H9 (cell line): ENCODE results near the gene PPP2R2B. TPM values are rescaled to one million over a fixed set of nuclear protein-coding genes. Genes with fewer than 3 reads are reported as not detected.

ENCODE experiments used
- DNase-seq: peaks from one replicate; pipeline ENCODE4 v3.0.0-alpha.2; 2017
- H2AFZ ChIP-seq: one replicate; pipeline ENCODE4 v1.6.1; 2013; ENCODE audit warnings: mild to moderate bottlenecking, low read length, control low read depth, moderate library complexity
- H2AK5ac ChIP-seq: 2 replicates; pipeline ENCODE4 v1.6.1; 2013; ENCODE audit warnings: low read length, control low read depth, mixed read lengths; ENCODE audit not compliant: insufficient read length
- H2BK120ac ChIP-seq: one replicate; pipeline ENCODE4 v1.6.1; 2013; ENCODE audit warnings: low read depth, mild to moderate bottlenecking, low read length, control low read depth, inconsistent platforms; ENCODE audit not compliant: poor library complexity, severe bottlenecking
- H2BK12ac ChIP-seq: 2 replicates; pipeline ENCODE4 v1.6.1; 2013; ENCODE audit warnings: low read length, control low read depth, mixed read lengths, low read depth; ENCODE audit not compliant: insufficient read length
- H2BK15ac ChIP-seq: 2 replicates; pipeline ENCODE4 v1.6.1; 2013; ENCODE audit warnings: low read depth, low read length, control low read depth
- H2BK20ac ChIP-seq: one replicate; pipeline ENCODE4 v1.6.1; 2013; ENCODE audit warnings: low read depth, mild to moderate bottlenecking, low read length, control low read depth, inconsistent platforms; ENCODE audit not compliant: poor library complexity, severe bottlenecking
- H2BK5ac ChIP-seq: 2 replicates; pipeline ENCODE4 v1.6.1; 2013; ENCODE audit warnings: low read length, control low read depth, mixed read lengths; ENCODE audit not compliant: insufficient read length
- H3K14ac ChIP-seq: 2 replicates; pipeline ENCODE4 v1.6.1; 2013; ENCODE audit warnings: low read length, control low read depth; ENCODE audit not compliant: insufficient read depth
- H3K18ac ChIP-seq: 2 replicates; pipeline ENCODE4 v1.6.1; 2013; ENCODE audit warnings: low read depth, mild to moderate bottlenecking, mixed read lengths, low read length, control low read depth; ENCODE audit not compliant: insufficient read length
- H3K23ac ChIP-seq: 2 replicates; pipeline ENCODE4 v1.6.1; 2013; ENCODE audit warnings: low read length, control low read depth, mixed read lengths, low read depth; ENCODE audit not compliant: insufficient read length
- H3K23me2 ChIP-seq: 2 replicates; pipeline ENCODE4 v1.6.1; 2013; ENCODE audit warnings: low read depth, mild to moderate bottlenecking, mixed read lengths, low read length, control low read depth; ENCODE audit not compliant: insufficient read length, poor library complexity, severe bottlenecking
- H3K27ac ChIP-seq: 2 replicates; pipeline ENCODE4 v1.5.1; 2013; ENCODE audit warnings: low read length, control low read depth, mixed read lengths, low read depth; ENCODE audit not compliant: insufficient read length
- H3K27me3 ChIP-seq: 2 replicates; pipeline ENCODE4 v1.6.1; 2013; ENCODE audit warnings: low read length, control low read depth, inconsistent platforms; ENCODE audit not compliant: insufficient read depth
- H3K4ac ChIP-seq: 2 replicates; pipeline ENCODE4 v1.6.1; 2013; ENCODE audit warnings: low read depth, mild to moderate bottlenecking, control low read depth, inconsistent platforms, low read length, moderate library complexity
- H3K4me1 ChIP-seq: 2 replicates; pipeline ENCODE4 v1.6.1; 2013; ENCODE audit warnings: low read length, control low read depth, inconsistent platforms; ENCODE audit not compliant: insufficient read depth
- H3K4me2 ChIP-seq: 2 replicates; pipeline ENCODE4 v1.6.1; 2013; ENCODE audit warnings: low read length, control low read depth, mixed read lengths; ENCODE audit not compliant: insufficient read length, insufficient read depth
- H3K56ac ChIP-seq: 2 replicates; pipeline ENCODE4 v1.6.1; 2013; ENCODE audit warnings: low read depth, mild to moderate bottlenecking, mixed read lengths, low read length, control low read depth; ENCODE audit not compliant: insufficient read length
- H3K79me1 ChIP-seq: 2 replicates; pipeline ENCODE4 v1.6.1; 2013; ENCODE audit warnings: low read depth, mild to moderate bottlenecking, moderate library complexity, low read length, control low read depth, inconsistent platforms; ENCODE audit not compliant: insufficient read depth, poor library complexity, severe bottlenecking
- H3K79me2 ChIP-seq: 2 replicates; pipeline ENCODE4 v1.6.1; 2013; ENCODE audit warnings: low read length, control low read depth, inconsistent platforms; ENCODE audit not compliant: insufficient read depth
- H3K9ac ChIP-seq: 2 replicates; pipeline ENCODE4 v1.6.1; 2013; ENCODE audit warnings: low read length, control low read depth, mixed read lengths; ENCODE audit not compliant: insufficient read length; ENCODE audit errors: extremely low read depth
- H3K9me3 ChIP-seq: one replicate; pipeline ENCODE4 v1.6.1; 2013; ENCODE audit warnings: low read depth, low read length, inconsistent platforms; ENCODE audit not compliant: control insufficient read depth
- H3T11ph ChIP-seq: one replicate; pipeline ENCODE4 v1.6.1; 2013; ENCODE audit warnings: mild to moderate bottlenecking, low read length, control low read depth, inconsistent platforms
- H4K20me1 ChIP-seq: one replicate; pipeline ENCODE4 v1.6.1; 2013; ENCODE audit not compliant: control insufficient read depth, insufficient read length, insufficient read depth
- H4K5ac ChIP-seq: 2 replicates; pipeline ENCODE4 v1.6.1; 2013; ENCODE audit warnings: low read depth, mild to moderate bottlenecking, mixed read lengths, low read length, control low read depth; ENCODE audit not compliant: insufficient read length
- H4K8ac ChIP-seq: replicated peaks from 2 replicates; pipeline ENCODE4 v1.6.1; 2013; ENCODE audit warnings: low read length, control low read depth, mixed read lengths, low read depth; ENCODE audit not compliant: insufficient read length
- H4K91ac ChIP-seq: 2 replicates; pipeline ENCODE4 v1.6.1; 2013; ENCODE audit warnings: low read depth, mild to moderate bottlenecking, moderate library complexity, mixed read lengths, low read length, control low read depth; ENCODE audit not compliant: insufficient read length
- H3K27ac Mint-ChIP-seq, 3 experiments: 2 replicates in 2 of 3; 3 replicates in 1 of 3; pipeline ENCODE4 v1.8.0; 2020 to 2021; ENCODE audit warnings: mixed read lengths in 3 of 3, mild to moderate bottlenecking in 1 of 3, moderate library complexity in 1 of 3
- H3K27me3 Mint-ChIP-seq: 2 replicates; pipeline ENCODE4 v1.8.0; 2021; ENCODE audit warnings: low read depth, mild to moderate bottlenecking, moderate library complexity, mixed read lengths
- H3K36me3 Mint-ChIP-seq, 3 experiments: 2 replicates in 2 of 3; 3 replicates in 1 of 3; pipeline ENCODE4 v1.8.0; 2020 to 2021; ENCODE audit warnings: low read depth in 3 of 3, mixed read lengths in 3 of 3; ENCODE audit not compliant: insufficient read depth in 1 of 3
- H3K4me1 Mint-ChIP-seq, 2 experiments: 2 replicates each; pipeline ENCODE4 v1.8.0; 2020; ENCODE audit warnings: mixed read lengths in 2 of 2
- H3K4me3 Mint-ChIP-seq, 2 experiments: 2 replicates in 1 of 2; 3 replicates in 1 of 2; pipeline ENCODE4 v1.8.0; 2020 to 2021; ENCODE audit warnings: mild to moderate bottlenecking in 2 of 2, mixed read lengths in 2 of 2, moderate library complexity in 1 of 2
- H3K9me3 Mint-ChIP-seq, 2 experiments: 2 replicates in 1 of 2; 3 replicates in 1 of 2; pipeline ENCODE4 v1.8.0; 2020; ENCODE audit warnings: mild to moderate bottlenecking in 2 of 2, mixed read lengths in 2 of 2, moderate library complexity in 1 of 2
- WGBS: extraction: QIAGEN DNeasy Blood & Tissue Kit; methylation state at CpG from one replicate; pipeline ENCODE4 v1.1.7; 2013; ENCODE audit warnings: missing lambda C conversion rate, low lambda C conversion rate, mixed read lengths; ENCODE audit not compliant: insufficient read length; ENCODE audit errors: extremely low coverage; 5-methylcytosine and 5-hydroxymethylcytosine counted together
- total RNA-seq: library from RNA; stranded (reverse); gene quantifications from 2 replicates; pipeline ENCODE4 v1.2.1, GENCODE V29; 2021
- TF ChIP-seq, protein P1 (sequence below): fragments of 200-600 bp; sonication (generic); conservative IDR thresholded peaks from 3 replicates; pipeline ENCODE4 v1.8.0; 2021; ENCODE audit warnings: antibody characterized with exemption, mild to moderate bottlenecking

Gene PPP2R2B
- total RNA-seq, 1 experiment from 2014 or later: 14.3 TPM

DNA sequence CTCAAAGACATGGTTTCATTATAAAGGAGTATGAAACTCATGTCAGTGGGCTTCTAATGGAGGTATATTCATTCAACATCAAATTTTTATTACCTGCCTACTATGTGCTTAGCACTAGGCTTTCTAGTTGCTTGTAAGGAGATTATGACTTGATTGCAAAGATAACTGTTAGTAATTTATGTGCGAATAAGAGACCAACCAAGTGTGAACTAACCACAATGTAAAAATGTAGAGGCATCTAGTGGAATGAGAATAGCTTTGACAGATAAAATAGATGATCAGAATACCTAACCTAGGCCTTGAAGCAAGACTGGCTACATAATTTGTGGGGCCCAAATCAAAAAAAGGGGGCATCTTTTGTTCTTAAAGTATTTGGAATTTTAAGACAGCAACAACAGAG is 13.0 kb upstream of the PPP2R2B start:
- Histone ChIP-seq H3K4me1 (peaks cover 10% of the 10 kb centered on the region; the same call in 1 of the 2 replicates), H3K27me3 (no peaks in the 10 kb centered on the region; the same call in 1 of the 2 replicates), H4K91ac (no peak overlapping the region), H2BK12ac (no peak overlapping the region), H4K20me1 (no peaks in the 10 kb centered on the region), H2AK5ac (no peak overlapping the region), H2BK120ac (no peak overlapping the region), H3K9me3 (no peaks in the 10 kb centered on the region), H3K9ac (no peak overlapping the region), H3K14ac (no peak overlapping the region), H3K79me2 (no peaks in the 10 kb centered on the region), H3K4me2 (no peak overlapping the region), H2AFZ (no peak overlapping the region), H3K27ac (no peak overlapping the region), H2BK15ac (no peak overlapping the region), H4K5ac (no peak overlapping the region), H2BK5ac (no peak overlapping the region), H3K79me1 (no peaks in the 10 kb centered on the region), H3K4ac (no peak overlapping the region), H3T11ph (no peak overlapping the region), H3K56ac (no peak overlapping the region), H3K23me2 (no peaks in the 10 kb centered on the region), H2BK20ac (no peak overlapping the region), H3K18ac (no peak overlapping the region), H3K23ac (no peak overlapping the region), H4K8ac (no peak overlapping the region)
- Mint-ChIP-seq H3K27ac (no peak overlapping the region), H3K9me3 (peaks cover under 1 to 3% of the 10 kb centered on the region in 2 experiments; a peak in 2 of 5 replicates), H3K27me3 (no peaks in the 10 kb centered on the region), H3K4me3 (no peak overlapping the region), H3K36me3 (peaks cover 0 to 3% (median 0%) of the 10 kb centered on the region in 3 experiments; a peak in 1 of 7 replicates), H3K4me1 (peaks cover 29 to 35% of the 10 kb centered on the region in 2 experiments)
- DNase-seq: no peak
- WGBS: no CpG with 5 or more reads among the region's 1 CpG
- TF ChIP-seq, protein P1, sequence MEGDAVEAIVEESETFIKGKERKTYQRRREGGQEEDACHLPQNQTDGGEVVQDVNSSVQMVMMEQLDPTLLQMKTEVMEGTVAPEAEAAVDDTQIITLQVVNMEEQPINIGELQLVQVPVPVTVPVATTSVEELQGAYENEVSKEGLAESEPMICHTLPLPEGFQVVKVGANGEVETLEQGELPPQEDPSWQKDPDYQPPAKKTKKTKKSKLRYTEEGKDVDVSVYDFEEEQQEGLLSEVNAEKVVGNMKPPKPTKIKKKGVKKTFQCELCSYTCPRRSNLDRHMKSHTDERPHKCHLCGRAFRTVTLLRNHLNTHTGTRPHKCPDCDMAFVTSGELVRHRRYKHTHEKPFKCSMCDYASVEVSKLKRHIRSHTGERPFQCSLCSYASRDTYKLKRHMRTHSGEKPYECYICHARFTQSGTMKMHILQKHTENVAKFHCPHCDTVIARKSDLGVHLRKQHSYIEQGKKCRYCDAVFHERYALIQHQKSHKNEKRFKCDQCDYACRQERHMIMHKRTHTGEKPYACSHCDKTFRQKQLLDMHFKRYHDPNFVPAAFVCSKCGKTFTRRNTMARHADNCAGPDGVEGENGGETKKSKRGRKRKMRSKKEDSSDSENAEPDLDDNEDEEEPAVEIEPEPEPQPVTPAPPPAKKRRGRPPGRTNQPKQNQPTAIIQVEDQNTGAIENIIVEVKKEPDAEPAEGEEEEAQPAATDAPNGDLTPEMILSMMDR: no peak
